ENCODE measurements around the gene PKD1. TPM values are rescaled to one million over a fixed set of nuclear protein-coding genes. Genes with fewer than 3 reads are reported as not detected.

PKD1 gene
- total RNA-seq, 1 donor from 2014 or later = 97.8 TPM

- no peaks in the 10 kb centered on the region for H3K27me3 Mint-ChIP-seq
- TF ChIP-seq CTCF (IDR thresholded peaks at IDR 0.05; ENCODE audit: unreplicated experiment) = no peak
- H3K4me3 Mint-ChIP-seq (ENCODE audit: low read depth) = no peak overlapping the region
- H3K36me3 Mint-ChIP-seq (ENCODE audit: insufficient read depth) = peaks cover 4% of the 10 kb centered on the region
- no peaks in the 10 kb centered on the region for H3K9me3 Mint-ChIP-seq (ENCODE audit: low read depth)
- no peak for DNase-seq (ENCODE audit: low spot score, unreplicated experiment)
- H3K27ac Mint-ChIP-seq = no peak overlapping the region
- H3K4me1 Mint-ChIP-seq (ENCODE audit: low read depth) = no peaks in the 10 kb centered on the region
Measured at GRCh38 chr16:2095918-2096582, 39.6 kb downstream of the PKD1 start.

GRCh38 chr16:2095315-2095853 is 40.3 kb downstream of the PKD1 start:
- DNase-seq (ENCODE audit: low spot score, unreplicated experiment) = no peak
- Mint-ChIP-seq H3K4me1 (ENCODE audit: low read depth) (no peaks in the 10 kb centered on the region), H3K4me3 (ENCODE audit: low read depth) (no peak overlapping the region), H3K27me3 (no peaks in the 10 kb centered on the region), H3K27ac (no peak overlapping the region), H3K9me3 (ENCODE audit: low read depth) (no peaks in the 10 kb centered on the region), H3K36me3 (ENCODE audit: insufficient read depth) (peaks cover 3% of the 10 kb centered on the region)
- TF ChIP-seq CTCF (IDR thresholded peaks at IDR 0.05; ENCODE audit: unreplicated experiment) = no peak

- no peak overlapping the region for H3K4me3 Mint-ChIP-seq (ENCODE audit: low read depth)
- no peak for TF ChIP-seq CTCF (IDR thresholded peaks at IDR 0.05; ENCODE audit: unreplicated experiment)
- H3K9me3 Mint-ChIP-seq (ENCODE audit: low read depth) = no peaks in the 10 kb centered on the region
- H3K27ac Mint-ChIP-seq = no peak overlapping the region
- H3K36me3 Mint-ChIP-seq (ENCODE audit: insufficient read depth) = peaks cover 3% of the 10 kb centered on the region
- DNase-seq (ENCODE audit: low spot score, unreplicated experiment) = no peak
- no peaks in the 10 kb centered on the region for H3K27me3 Mint-ChIP-seq
- no peaks in the 10 kb centered on the region for H3K4me1 Mint-ChIP-seq (ENCODE audit: low read depth)
Measured at GRCh38 chr16:2093793-2094192, 41.9 kb downstream of the PKD1 start.

GRCh38 chr16:2092866-2093265 is 42.8 kb downstream of the PKD1 start:
- no peak for TF ChIP-seq CTCF (IDR thresholded peaks at IDR 0.05; ENCODE audit: unreplicated experiment)
- Mint-ChIP-seq H3K4me3 (ENCODE audit: low read depth) (no peak overlapping the region), H3K27me3 (no peaks in the 10 kb centered on the region), H3K36me3 (ENCODE audit: insufficient read depth) (peaks cover 3% of the 10 kb centered on the region), H3K4me1 (ENCODE audit: low read depth) (no peaks in the 10 kb centered on the region), H3K27ac (no peak overlapping the region), H3K9me3 (ENCODE audit: low read depth) (no peaks in the 10 kb centered on the region)
- no peak for DNase-seq (ENCODE audit: low spot score, unreplicated experiment)

- Mint-ChIP-seq H3K4me3 (ENCODE audit: low read depth) (no peak overlapping the region), H3K27me3 (no peaks in the 10 kb centered on the region), H3K36me3 (ENCODE audit: insufficient read depth) (peaks cover 3% of the 10 kb centered on the region), H3K4me1 (ENCODE audit: low read depth) (no peaks in the 10 kb centered on the region), H3K9me3 (ENCODE audit: low read depth) (no peaks in the 10 kb centered on the region), H3K27ac (no peak overlapping the region)
- TF ChIP-seq CTCF (IDR thresholded peaks at IDR 0.05; ENCODE audit: unreplicated experiment) = no peak
- DNase-seq (ENCODE audit: low spot score, unreplicated experiment) = no peak
Measured at GRCh38 chr16:2092256-2092620, 43.5 kb downstream of the PKD1 start.
